Right lobe of liver (tissue), 6 donors: ENCODE measurements around the gene TASOR2. TPM values are rescaled to one million over a fixed set of nuclear protein-coding genes. Genes with fewer than 3 reads are reported as not detected.
A peak's percentile ranks its signal among the peaks of the same experiment; 100 is the strongest.

ENCODE experiments used
- ATAC-seq, 4 donors: fragments of 200-7000 bp; cut with Tn5 transposase; one replicate each; pipeline ENCODE4 v1.9.1; 2020; ENCODE audit warnings: mild to moderate bottlenecking in 4 of 4, moderate library complexity in 4 of 4
- DNase-seq, 3 donors: peaks; one replicate each; pipeline ENCODE4 v3.0.0-alpha.2; 2020
- H3K27ac ChIP-seq, 3 donors: fragments of 200-600 bp; one replicate each; pipeline ENCODE4 v1.8.0; 2022
- H3K27me3 ChIP-seq, 2 donors: fragments of 200-600 bp; one replicate each; pipeline ENCODE4 v1.8.0; 2022
- H3K36me3 ChIP-seq, 4 donors: fragments of 200-600 bp; sonication (generic) in 1 of 4; one replicate each; pipeline versions ENCODE4 v1.5.1 to v1.8.0; 2017 to 2022; ENCODE audit warnings: control low read depth in 1 of 4
- H3K4me1 ChIP-seq, 4 donors: fragments of 200-600 bp; sonication (generic) in 1 of 4; one replicate each; pipeline versions ENCODE4 v1.5.1 to v1.8.0; 2017 to 2022; ENCODE audit warnings: control low read depth in 1 of 4
- H3K4me3 ChIP-seq, 3 donors: fragments of 200-600 bp; one replicate each; pipeline ENCODE4 v1.8.0; 2022
- H3K9me3 ChIP-seq, 4 donors: fragments of 200-600 bp; sonication (generic) in 1 of 4; one replicate each; pipeline versions ENCODE4 v1.5.1 to v1.8.0; 2017 to 2022; ENCODE audit warnings: control low read depth in 1 of 4
- POLR2A ChIP-seq: fragments of 450-650 bp; IDR thresholded peaks from one replicate; pipeline ENCODE4 v1.6.1; 2017; ENCODE audit warnings: antibody characterized with exemption, mild to moderate bottlenecking
- WGBS: methylation state at CpG from one replicate; pipeline ENCODE4 v1.1.6; 2018; ENCODE audit warnings: low coverage, low lambda C conversion rate; ENCODE audit not compliant: insufficient coverage; ENCODE audit errors: missing lambda C conversion rate; 5-methylcytosine and 5-hydroxymethylcytosine counted together
- intact Hi-C, 2 donors: fragments of 100-400 bp; cut with DNase I; formaldehyde crosslinking; loops; one replicate each; pipeline versions ENCODE4 v1.11.2 to v1.14.1; 2022
- long read RNA-seq: library from polyadenylated mRNA; unstranded; transcript quantifications from one replicate; pipeline ENCODE4 v2.0.0, GENCODE V29; 2019
- total RNA-seq, 6 experiments: library from RNA; depleted of rRNA in 2 of 6; stranded (reverse); fragments of >200 nt in 2 of 6; fragmentation: NEBNext Ultra II Directional in 3 of 6; extraction: Animal tissue kit (Norgen Biotek cat#: 25700) in 3 of 6; gene quantifications; one replicate each; pipeline versions ENCODE4 v1.1.0 to v1.2.4, GENCODE V29; 2016 to 2023
- TF ChIP-seq, protein P1 (sequence below), 4 donors: fragments of 200-600 bp in 3 of 4; fragments of 450-650 bp in 1 of 4; IDR thresholded peaks; one replicate each; pipeline versions ENCODE4 v1.5.1 to v1.8.0; 2016 to 2022; ENCODE audit warnings: antibody characterized with exemption in 4 of 4, mild to moderate bottlenecking in 2 of 4
- donor health status: DM: no; HTN: yes; CAD: no.
- donor health status: DM: no; HTN: no; CAD: no.
- donor health status: DM: no; HTN: no; CAD: no.
- donor health status: DM: no; HTN: yes; CAD: no.
- donor health status: DM: no; HTN: yes; CAD: no.

The TASOR2 gene, protein sequence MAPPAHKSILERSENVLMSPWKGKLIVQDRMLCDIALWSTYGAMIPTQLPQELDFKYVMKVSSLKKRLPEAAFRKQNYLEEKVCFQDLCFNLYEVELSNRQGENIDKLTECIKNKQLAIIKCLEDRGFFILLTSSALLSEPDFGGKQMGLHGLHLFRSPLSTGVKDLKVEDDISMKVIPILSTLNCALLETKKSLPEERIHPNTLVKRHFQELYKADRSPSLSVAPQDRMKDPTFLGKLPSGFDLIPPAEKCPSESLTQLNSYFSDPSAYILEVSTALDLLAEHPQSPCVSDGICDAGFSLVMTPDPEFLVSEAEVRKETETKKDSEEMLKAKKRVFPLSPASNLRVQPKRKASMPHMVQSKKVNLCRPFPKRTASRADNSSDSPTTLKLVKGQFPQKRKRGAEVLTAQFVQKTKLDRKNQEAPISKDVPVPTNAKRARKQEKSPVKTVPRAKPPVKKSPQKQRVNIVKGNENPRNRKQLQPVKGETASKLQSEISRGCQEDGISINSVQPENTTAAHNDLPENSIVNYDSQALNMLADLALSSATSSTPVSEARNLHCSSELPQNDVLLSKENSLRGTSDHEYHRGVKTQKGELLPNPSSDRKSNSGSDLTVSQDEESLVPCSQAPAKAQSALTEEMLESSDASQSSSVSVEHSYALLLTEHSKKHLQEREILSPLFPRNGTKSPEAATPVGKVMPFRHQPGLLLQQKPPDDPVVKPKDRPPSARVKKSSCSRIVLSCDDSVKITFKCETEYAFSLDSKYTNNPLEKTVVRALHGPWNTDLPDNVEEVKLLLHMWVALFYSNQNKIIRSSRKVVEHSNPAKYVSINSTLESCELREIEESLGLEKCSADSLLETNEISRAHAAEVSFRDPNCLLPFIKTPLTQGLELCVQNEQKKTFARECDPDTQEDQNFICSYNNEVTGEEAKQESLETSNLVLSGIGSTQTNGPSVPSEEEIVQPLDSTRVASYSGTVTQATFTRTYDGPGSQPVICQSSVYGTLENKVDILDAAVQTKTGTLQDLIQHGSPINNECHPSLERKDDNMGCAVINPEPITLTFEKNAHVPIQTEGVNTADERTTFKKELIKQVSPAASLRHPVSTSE (N-terminal part only)
- total RNA-seq, result 10 to 100 TPM; 19.7 to 53.4 (median 29.6) TPM
- long read RNA-seq, partial matches to known transcripts, result 1 of 2 reads
- long read RNA-seq, other reads (novel, unspliced or antisense), result 1 of 2 reads

DNA sequence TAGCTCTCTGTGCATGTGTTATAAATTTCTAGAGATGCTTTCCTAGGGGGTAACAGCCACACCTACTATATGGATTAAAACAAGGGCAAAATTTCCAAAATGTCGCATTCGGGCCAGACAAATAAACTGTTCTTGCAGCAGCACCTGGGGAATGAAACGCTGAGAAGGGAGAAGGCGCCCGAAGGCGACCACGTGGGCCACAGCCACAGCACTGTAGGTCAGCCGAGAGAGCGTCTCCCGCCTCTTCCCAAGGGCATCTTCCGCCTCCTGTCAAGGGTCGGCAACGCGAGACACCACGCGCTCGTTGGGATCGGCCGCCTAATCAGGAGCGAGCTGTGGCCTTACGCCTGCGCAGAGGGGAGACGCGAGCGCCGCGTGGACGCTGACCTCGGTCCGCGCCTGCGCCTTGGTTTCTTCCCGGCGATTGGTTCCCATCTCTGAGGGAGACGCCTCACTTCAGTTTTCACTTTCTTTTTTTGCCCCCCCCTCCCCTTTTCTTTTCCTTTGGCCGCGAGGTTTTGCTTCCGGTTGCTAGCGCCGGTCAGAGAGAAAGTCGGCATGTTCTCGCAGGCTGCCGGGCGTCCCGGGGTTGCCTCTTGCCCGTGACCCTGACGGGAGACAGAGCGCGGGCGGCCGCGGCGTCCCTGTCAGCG lies at the start of gene TASOR2:
TASOR2 (plus strand) TSS at position 521 of the 653 bp plus-strand sequence. CDS start 35,805 bp downstream, outside the sequence.
- H3K9me3 ChIP-seq, result no peaks in the 10 kb centered on the region
- 3% methylated on average over 28 of the region's 54 CpGs for WGBS
- intact Hi-C loops, result no loop called here
- H3K27me3 ChIP-seq, result no peaks in the 10 kb centered on the region
- ATAC-seq (peak; percentile 96 to 98 (median 96)), DNase-seq (peak; percentile 99)
- H3K4me3 ChIP-seq, result peak within 1 kb of the TSS; percentile 90 to 96 (median 96)
- H3K27ac ChIP-seq, result peak within 1 kb of the TSS; percentile 73 to 88 (median 79)
- peaks cover 0 to 11% (median 2%) of the 10 kb centered on the region in 4 donors for H3K4me1 ChIP-seq
- TF ChIP-seq, protein P1, sequence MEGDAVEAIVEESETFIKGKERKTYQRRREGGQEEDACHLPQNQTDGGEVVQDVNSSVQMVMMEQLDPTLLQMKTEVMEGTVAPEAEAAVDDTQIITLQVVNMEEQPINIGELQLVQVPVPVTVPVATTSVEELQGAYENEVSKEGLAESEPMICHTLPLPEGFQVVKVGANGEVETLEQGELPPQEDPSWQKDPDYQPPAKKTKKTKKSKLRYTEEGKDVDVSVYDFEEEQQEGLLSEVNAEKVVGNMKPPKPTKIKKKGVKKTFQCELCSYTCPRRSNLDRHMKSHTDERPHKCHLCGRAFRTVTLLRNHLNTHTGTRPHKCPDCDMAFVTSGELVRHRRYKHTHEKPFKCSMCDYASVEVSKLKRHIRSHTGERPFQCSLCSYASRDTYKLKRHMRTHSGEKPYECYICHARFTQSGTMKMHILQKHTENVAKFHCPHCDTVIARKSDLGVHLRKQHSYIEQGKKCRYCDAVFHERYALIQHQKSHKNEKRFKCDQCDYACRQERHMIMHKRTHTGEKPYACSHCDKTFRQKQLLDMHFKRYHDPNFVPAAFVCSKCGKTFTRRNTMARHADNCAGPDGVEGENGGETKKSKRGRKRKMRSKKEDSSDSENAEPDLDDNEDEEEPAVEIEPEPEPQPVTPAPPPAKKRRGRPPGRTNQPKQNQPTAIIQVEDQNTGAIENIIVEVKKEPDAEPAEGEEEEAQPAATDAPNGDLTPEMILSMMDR (IDR thresholded peaks at IDR 0.05), result no peak
- peak; percentile 50 for TF ChIP-seq POLR2A
- no peaks in the 10 kb centered on the region for H3K36me3 ChIP-seq

DNA sequence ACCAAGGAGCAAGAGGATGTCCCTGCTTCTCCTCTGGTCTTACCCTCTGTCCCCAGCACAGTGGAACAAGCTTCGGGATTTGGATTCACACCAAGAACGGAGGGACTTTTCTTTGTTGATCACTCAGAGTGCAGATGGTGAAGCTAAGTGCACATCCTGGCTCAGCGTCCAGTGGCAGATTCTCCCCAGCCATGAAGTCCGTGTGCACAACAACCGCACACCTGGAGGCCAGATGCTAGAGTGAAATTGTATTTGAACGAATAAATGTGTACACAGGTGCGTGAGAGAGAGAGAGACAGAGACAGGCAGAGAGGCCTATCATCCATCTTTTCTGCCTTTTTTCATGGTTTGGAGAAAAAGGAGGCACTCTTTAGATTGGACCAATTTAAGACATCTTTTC lies 49.7 kb upstream of the TASOR2 start:
- intact Hi-C loops, result loop anchor here in 1 of 2 donors (10.0 kb wide), 1 partner anchor 110 kb away; no protein-coding TSS in a partner anchor
- DNase-seq (peak in 1 of 3 donors; percentile 11), ATAC-seq (no peak)
- Histone ChIP-seq H3K27me3 (no peaks in the 10 kb centered on the region), H3K4me1 (peaks cover 0 to 28% (median 13%) of the 10 kb centered on the region in 4 donors), H3K36me3 (peaks cover 0 to 16% (median 9%) of the 10 kb centered on the region in 4 donors), H3K27ac (no peak overlapping the region), H3K9me3 (no peaks in the 10 kb centered on the region), H3K4me3 (no peak overlapping the region)
- TF ChIP-seq, protein P1 (IDR thresholded peaks at IDR 0.05), result no peak
- TF ChIP-seq POLR2A, result no peak
- 60% methylated on average over 6 of the region's 7 CpGs for WGBS

DNA sequence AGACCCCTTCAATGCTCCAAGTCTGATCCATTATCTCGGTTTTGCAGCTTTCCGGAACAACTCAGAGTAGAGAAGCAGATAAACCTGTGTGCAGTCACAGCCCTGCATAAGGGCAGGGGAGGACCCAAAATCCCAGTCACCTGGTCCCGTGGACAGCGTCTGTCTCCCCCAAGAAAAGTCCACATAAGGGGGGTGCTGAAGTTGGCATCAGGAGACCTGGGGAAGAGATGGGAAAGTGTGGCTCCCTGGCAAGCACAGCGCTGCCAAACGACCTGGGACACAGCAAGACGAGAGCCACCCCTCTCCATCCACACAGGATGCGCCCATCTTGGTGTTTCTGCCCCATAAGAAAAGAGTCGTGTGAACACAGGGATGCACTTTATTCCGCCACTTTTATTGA lies 46.1 kb upstream of the TASOR2 start:
- TF ChIP-seq, protein P1 (IDR thresholded peaks at IDR 0.05), result no peak
- TF ChIP-seq POLR2A, result no peak
- Histone ChIP-seq H3K4me3 (no peak overlapping the region), H3K27ac (no peak overlapping the region), H3K9me3 (no peaks in the 10 kb centered on the region), H3K27me3 (no peaks in the 10 kb centered on the region), H3K36me3 (peaks cover 0 to 42% (median 28%) of the 10 kb centered on the region in 4 donors), H3K4me1 (peaks cover 0 to 2% (median under 1%) of the 10 kb centered on the region in 4 donors)
- WGBS, result 100% methylated on average over 1 of the region's 10 CpGs
- DNase-seq, result peak in 1 of 3 donors; percentile 31
- no peak for ATAC-seq
- intact Hi-C loops, result loop anchor here in 1 of 2 donors (10.0 kb wide), 1 partner anchor 106 kb away; no protein-coding TSS in a partner anchor
